HepG2 (cell line): ENCODE results near the gene BIK. TPM values are rescaled to one million over a fixed set of nuclear protein-coding genes. Genes with fewer than 3 reads are reported as not detected.

Source experiments
- ASH2L ChIP-seq: fragments of 300-600, 200-600 bp; sonication (generic); IDR thresholded peaks from 2 replicates; pipeline ENCODE4 v1.7.0; 2017; ENCODE audit warnings: low read depth, mild to moderate bottlenecking, moderate library complexity, mixed read lengths, low read length; ENCODE audit not compliant: insufficient read length
- CSRNP1 ChIP-seq: sonication (generic); formaldehyde crosslinking; IDR thresholded peaks from 2 replicates; pipeline ENCODE4 v1.8.1; 2023; ENCODE audit warnings: mild to moderate bottlenecking, missing genetic modification reagents
- EHMT2 ChIP-seq: fragments of 200-600 bp; sonication (generic); IDR thresholded peaks from 2 replicates; pipeline ENCODE4 v1.7.0; 2017; ENCODE audit warnings: antibody characterized with exemption, low read depth, low read length, borderline replicate concordance
- GLMP ChIP-seq: sonication (generic); formaldehyde crosslinking; IDR thresholded peaks from 2 replicates; pipeline ENCODE4 v1.9.0; 2021; ENCODE audit warnings: missing genetic modification reagents, mild to moderate bottlenecking, borderline replicate concordance
- HNRNPL ChIP-seq: fragments of 200-400 bp; formaldehyde crosslinking; IDR thresholded peaks from 2 replicates; pipeline ENCODE4 v1.6.1; 2017; ENCODE audit warnings: mild to moderate bottlenecking, low read depth, low read length
- JUNB ChIP-seq: sonication (generic); formaldehyde crosslinking; IDR thresholded peaks from 2 replicates; pipeline ENCODE4 v1.8.0; 2022; ENCODE audit warnings: missing genetic modification reagents, mild to moderate bottlenecking, borderline replicate concordance
- MED13 ChIP-seq: sonication (generic); formaldehyde crosslinking; IDR thresholded peaks from 2 replicates; pipeline ENCODE4 v1.5.0; 2020; ENCODE audit warnings: missing genetic modification reagents
- NFE2 ChIP-seq: sonication (generic); formaldehyde crosslinking; IDR thresholded peaks from 2 replicates; pipeline ENCODE4 v1.4.0; 2020; ENCODE audit warnings: missing genetic modification reagents
- PHF8 ChIP-seq: sonication (generic); formaldehyde crosslinking; IDR thresholded peaks from 2 replicates; pipeline ENCODE4 v1.5.0; 2020; ENCODE audit warnings: missing genetic modification reagents
- UBTF ChIP-seq: sonication (generic); formaldehyde crosslinking; IDR thresholded peaks from 2 replicates; pipeline ENCODE4 v1.4.0; 2020; ENCODE audit warnings: mild to moderate bottlenecking, missing genetic modification reagents
- ZFAT ChIP-seq: sonication (generic); formaldehyde crosslinking; conservative IDR thresholded peaks from 2 replicates; pipeline ENCODE4 v1.8.1; 2023; ENCODE audit warnings: missing genetic modification reagents, inconsistent platforms
- ZFP82 ChIP-seq: sonication (generic); formaldehyde crosslinking; IDR thresholded peaks from 2 replicates; pipeline ENCODE4 v1.5.1; 2020; ENCODE audit warnings: mild to moderate bottlenecking, missing genetic modification reagents, borderline replicate concordance
- ZNF224 ChIP-seq: sonication (generic); formaldehyde crosslinking; IDR thresholded peaks from 2 replicates; pipeline ENCODE4 v1.5.0; 2020; ENCODE audit warnings: mild to moderate bottlenecking, missing genetic modification reagents
- ZNF235 ChIP-seq: sonication (generic); formaldehyde crosslinking; IDR thresholded peaks from 2 replicates; pipeline ENCODE4 v1.8.1; 2023; ENCODE audit warnings: mild to moderate bottlenecking, missing genetic modification reagents, borderline replicate concordance
- ZNF274 ChIP-seq: sonication (generic); formaldehyde crosslinking; IDR thresholded peaks from 2 replicates; pipeline ENCODE4 v1.5.1; 2020; ENCODE audit warnings: mild to moderate bottlenecking, missing genetic modification reagents
- ZNF350 ChIP-seq: sonication (generic); formaldehyde crosslinking; IDR thresholded peaks from 2 replicates; pipeline ENCODE4 v1.4.0; 2020; ENCODE audit warnings: mild to moderate bottlenecking, low read depth, missing genetic modification reagents, borderline replicate concordance
- ZNF430 ChIP-seq: sonication (generic); formaldehyde crosslinking; IDR thresholded peaks from 2 replicates; pipeline ENCODE4 v1.9.0; 2021; ENCODE audit warnings: mild to moderate bottlenecking, missing genetic modification reagents
- ZNF446 ChIP-seq: sonication (generic); formaldehyde crosslinking; IDR thresholded peaks from 2 replicates; pipeline ENCODE4 v1.5.0; 2020; ENCODE audit warnings: mild to moderate bottlenecking, missing genetic modification reagents
- ZNF629 ChIP-seq: sonication (generic); formaldehyde crosslinking; conservative IDR thresholded peaks from 2 replicates; pipeline ENCODE4 v1.5.0; 2020; ENCODE audit warnings: missing genetic modification reagents
- ZNF703 ChIP-seq: sonication (generic); formaldehyde crosslinking; IDR thresholded peaks from 2 replicates; pipeline ENCODE4 v1.5.1; 2020; ENCODE audit warnings: missing genetic modification reagents, mild to moderate bottlenecking, moderate library complexity, borderline replicate concordance
- ZNF768 ChIP-seq: sonication (generic); formaldehyde crosslinking; IDR thresholded peaks from 2 replicates; pipeline ENCODE4 v1.4.0; 2020; ENCODE audit warnings: missing genetic modification reagents
- polyA plus RNA-seq, 8 experiments: library from polyadenylated mRNA; depleted of rRNA in 3 of 8; stranded (reverse) in 7 of 8; unstranded in 1 of 8; fragments of >200 nt; fragmentation: Illumina TruSeq in 4 of 8; extraction: Trizol in 4 of 8; gene quantifications; 2 replicates each; pipeline versions ENCODE4 v1.2.1 to v1.2.3, GENCODE V29; 2011 to 2016; ENCODE audit warnings: low read depth in 4 of 8, missing spikeins in 1 of 8, mixed read lengths in 1 of 8; ENCODE audit not compliant: insufficient read depth in 1 of 8
- total RNA-seq, 5 experiments: library from RNA; depleted of rRNA; stranded (reverse); fragments of >200 nt; fragmentation: Illumina TruSeq; extraction: Trizol; gene quantifications; 2 replicates each; pipeline ENCODE4 v1.2.3, GENCODE V29; 2016; ENCODE audit warnings: low read depth in 1 of 5
- TF ChIP-seq, protein P1 (sequence below): sonication (generic); formaldehyde crosslinking; IDR thresholded peaks from 2 replicates; pipeline ENCODE4 v1.9.0; 2022; ENCODE audit warnings: missing genetic modification reagents, mild to moderate bottlenecking, borderline replicate concordance
- TF ChIP-seq, protein P2 (sequence below): sonication (generic); formaldehyde crosslinking; IDR thresholded peaks from 2 replicates; pipeline ENCODE4 v1.8.1; 2023; ENCODE audit warnings: missing genetic modification reagents, mild to moderate bottlenecking, borderline replicate concordance

BIK gene
- total and polyA plus RNA-seq, 2 of the 13 experiments (the other 11 are each of a cell fraction or from before 2014, with no cell fraction given) = 0.54 to 0.80 TPM

GRCh38 chr22:43110927-43111623 lies 525 bp downstream of the BIK start (continued):
- TF ChIP-seq ZNF235 (CRISPR knock-in tag) = 0 out of 2 replicates have a peak, but pooled peaks have one; percentile 32
- TF ChIP-seq ZNF224 (CRISPR knock-in tag) = peak; percentile 45; the same call in 1 of the 2 replicates
- no peak for TF ChIP-seq GLMP (CRISPR knock-in tag)
- TF ChIP-seq UBTF (CRISPR knock-in tag) = peak; percentile 45
- TF ChIP-seq ZNF629 (CRISPR knock-in tag) = peak; percentile 96
- TF ChIP-seq ZFAT (CRISPR knock-in tag) = no peak
- TF ChIP-seq ZNF274 (CRISPR knock-in tag) = peak; percentile 35; the same call in 1 of the 2 replicates
- no peak for TF ChIP-seq NFE2
- peak; percentile 1 for TF ChIP-seq ASH2L
- no peak for TF ChIP-seq ZNF446 (CRISPR knock-in tag)
- TF ChIP-seq, protein P1, sequence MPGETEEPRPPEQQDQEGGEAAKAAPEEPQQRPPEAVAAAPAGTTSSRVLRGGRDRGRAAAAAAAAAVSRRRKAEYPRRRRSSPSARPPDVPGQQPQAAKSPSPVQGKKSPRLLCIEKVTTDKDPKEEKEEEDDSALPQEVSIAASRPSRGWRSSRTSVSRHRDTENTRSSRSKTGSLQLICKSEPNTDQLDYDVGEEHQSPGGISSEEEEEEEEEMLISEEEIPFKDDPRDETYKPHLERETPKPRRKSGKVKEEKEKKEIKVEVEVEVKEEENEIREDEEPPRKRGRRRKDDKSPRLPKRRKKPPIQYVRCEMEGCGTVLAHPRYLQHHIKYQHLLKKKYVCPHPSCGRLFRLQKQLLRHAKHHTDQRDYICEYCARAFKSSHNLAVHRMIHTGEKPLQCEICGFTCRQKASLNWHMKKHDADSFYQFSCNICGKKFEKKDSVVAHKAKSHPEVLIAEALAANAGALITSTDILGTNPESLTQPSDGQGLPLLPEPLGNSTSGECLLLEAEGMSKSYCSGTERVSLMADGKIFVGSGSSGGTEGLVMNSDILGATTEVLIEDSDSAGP (CRISPR knock-in tag) = peak; percentile 61; the same call in 1 of the 2 replicates
- TF ChIP-seq ZNF703 (CRISPR knock-in tag) = no peak
- TF ChIP-seq MED13 = no peak
- TF ChIP-seq, protein P2, sequence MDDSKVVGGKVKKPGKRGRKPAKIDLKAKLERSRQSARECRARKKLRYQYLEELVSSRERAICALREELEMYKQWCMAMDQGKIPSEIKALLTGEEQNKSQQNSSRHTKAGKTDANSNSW (CRISPR knock-in tag) = no peak
- TF ChIP-seq ZNF350 (CRISPR knock-in tag) = no peak
- TF ChIP-seq ZFP82 (CRISPR knock-in tag) = 0 out of 2 replicates have a peak, but pooled peaks have one; percentile 48
- peak; percentile 23; the same call in 1 of the 2 replicates for TF ChIP-seq PHF8
- no peak for TF ChIP-seq JUNB (CRISPR knock-in tag)
- no peak for TF ChIP-seq ZNF430 (CRISPR knock-in tag)
- no peak for TF ChIP-seq EHMT2
- no peak for TF ChIP-seq CSRNP1 (CRISPR knock-in tag)
- TF ChIP-seq HNRNPL = no peak
- no peak; the same call in 1 of the 2 replicates for TF ChIP-seq ZNF768
